ENCODE results near the gene LAMA2.
A peak's percentile ranks its signal among the peaks of the same experiment; 100 is the strongest.

The LAMA2 gene

DNA sequence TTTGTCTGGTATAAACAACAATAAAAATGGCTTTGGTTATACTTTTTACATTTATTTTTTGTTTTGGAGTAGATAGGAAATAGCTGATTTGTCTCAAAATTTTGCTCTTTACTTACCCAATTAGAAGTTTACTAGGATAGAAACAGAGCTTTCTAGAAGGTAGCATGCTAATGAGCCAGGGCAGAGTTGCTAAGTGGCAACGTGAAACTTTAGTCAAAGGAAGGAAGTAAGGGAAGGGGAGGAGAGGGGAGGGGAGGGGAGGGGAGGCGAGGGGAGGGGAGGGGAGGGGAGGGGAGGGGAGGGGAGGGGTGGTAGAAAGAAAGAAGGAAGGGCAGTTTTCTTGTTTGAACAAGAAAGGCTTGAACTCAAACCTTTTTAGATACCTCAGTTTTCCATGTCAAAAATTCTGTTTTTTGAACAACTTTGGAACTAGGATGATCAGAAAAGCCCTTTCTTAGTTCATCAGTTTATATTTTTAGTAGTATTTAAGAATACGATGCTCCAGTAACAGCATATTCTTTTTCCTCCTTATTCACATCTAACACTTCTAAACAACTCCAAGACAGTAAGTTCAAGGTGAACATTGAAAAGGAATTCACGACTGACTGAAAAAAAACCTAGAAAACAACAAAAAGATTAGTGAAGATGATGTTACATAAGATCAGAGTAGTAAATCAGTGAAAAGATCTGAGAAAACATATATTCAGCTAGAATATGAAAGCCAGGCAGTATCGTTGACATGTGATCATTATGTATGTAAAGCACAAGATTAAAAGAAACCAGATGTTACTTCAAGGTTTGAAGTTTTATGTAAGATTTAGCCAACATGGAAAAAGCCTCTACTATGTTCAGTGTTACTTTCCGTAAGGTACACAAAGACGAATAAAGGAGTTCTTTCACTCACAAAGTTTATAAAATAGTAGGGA is 563.6 kb downstream of the LAMA2 start:
- DNase-seq (ENCODE audit: low read depth, low spot score) = no peak

DNA sequence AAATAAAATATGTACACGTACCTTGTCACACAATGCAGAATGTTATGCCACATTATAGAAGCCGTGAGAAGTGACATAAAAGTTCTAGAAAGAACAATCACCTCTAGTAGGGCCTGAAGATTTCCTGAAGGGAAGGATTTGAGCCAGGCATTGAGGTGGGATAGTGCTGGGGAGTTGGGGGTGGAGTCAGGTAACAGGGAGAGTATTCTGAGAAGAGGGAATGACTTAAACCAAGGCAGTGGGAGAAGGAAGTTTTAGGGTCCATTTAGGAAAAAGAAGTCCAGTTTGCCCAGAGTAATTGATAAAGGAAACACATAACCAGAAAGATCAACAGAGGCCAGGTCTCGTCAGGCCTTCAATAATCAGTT is 564.2 kb downstream of the LAMA2 start:
- DNase-seq (ENCODE audit: low read depth, low spot score) = no peak

DNA sequence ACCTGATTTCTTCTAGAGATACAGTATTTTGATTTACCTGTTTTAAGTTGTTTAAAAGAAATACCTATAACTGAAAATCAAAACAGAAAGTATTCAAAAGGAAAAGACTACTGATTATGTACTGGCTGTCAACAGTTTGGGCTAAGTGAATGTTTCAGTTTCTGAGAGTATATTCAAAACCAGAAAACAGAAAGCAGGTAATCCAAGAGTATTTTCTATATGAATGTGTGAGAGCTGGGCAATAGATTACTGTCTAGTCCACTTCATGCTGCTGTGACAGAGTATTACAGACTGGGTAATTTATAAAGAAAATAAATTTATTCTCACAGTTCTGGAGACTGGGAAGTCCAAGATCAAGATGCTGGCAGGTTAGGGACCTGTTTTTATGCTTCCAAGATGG is 566.0 kb downstream of the LAMA2 start:
- no peak for DNase-seq (ENCODE audit: low read depth, low spot score)

GRCh38 chr6:129451187-129451586 is 568.2 kb downstream of the LAMA2 start:
- no peak for DNase-seq (ENCODE audit: low read depth, low spot score)

- DNase-seq (ENCODE audit: low read depth, low spot score) = no peak
These were observed 570.1 kb downstream of the LAMA2 start for GRCh38 chr6:129453073-129453472.

GRCh38 chr6:129454488-129454887 is 571.5 kb downstream of the LAMA2 start:
- no peak for DNase-seq (ENCODE audit: low read depth, low spot score)

DNA sequence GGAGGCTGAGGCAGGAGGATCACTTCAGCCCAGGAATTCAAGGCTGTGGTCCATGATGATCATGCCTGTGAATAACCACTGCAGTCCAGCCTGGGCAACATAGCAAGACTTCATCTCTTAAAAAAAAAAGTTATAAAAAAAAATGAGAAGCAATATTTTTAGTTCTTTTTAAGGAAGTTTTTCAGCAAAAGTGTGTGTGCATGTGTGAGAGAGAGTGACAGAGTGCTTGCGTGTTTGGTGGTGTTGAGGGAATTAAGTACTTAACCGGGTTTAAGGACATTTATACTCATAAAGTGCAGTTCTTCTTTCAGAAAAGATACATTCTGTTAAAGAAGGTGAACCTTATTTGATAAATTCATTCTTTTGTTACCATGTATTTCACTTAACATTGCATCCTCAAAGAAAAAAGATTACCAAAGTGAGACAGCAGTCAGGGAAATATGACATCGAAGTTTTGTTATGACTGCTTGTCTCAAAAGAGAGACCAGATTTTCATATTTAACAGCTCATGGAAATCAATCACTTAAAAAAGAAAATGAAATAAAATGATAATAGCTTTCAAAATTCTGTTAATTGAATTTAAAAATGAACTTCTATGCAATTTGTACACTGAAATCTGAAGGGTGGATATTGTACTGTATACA is 572.3 kb downstream of the LAMA2 start:
- no peak for DNase-seq (ENCODE audit: low read depth, low spot score)

- DNase-seq (ENCODE audit: low read depth, low spot score) = no peak
These were observed 577.3 kb downstream of the LAMA2 start for GRCh38 chr6:129460221-129460620.

GRCh38 chr6:129469070-129469662 is 586.2 kb downstream of the LAMA2 start:
- no peak for DNase-seq (ENCODE audit: low read depth, low spot score)

- no peak for DNase-seq (ENCODE audit: low read depth, low spot score)
These were observed 589.3 kb downstream of the LAMA2 start for GRCh38 chr6:129472239-129472638.

GRCh38 chr6:129473546-129473945 is 590.6 kb downstream of the LAMA2 start:
- no peak for DNase-seq (ENCODE audit: low read depth, low spot score)

GRCh38 chr6:129475477-129476247 is 592.7 kb downstream of the LAMA2 start:
- DNase-seq (ENCODE audit: low read depth, low spot score) = no peak

DNA sequence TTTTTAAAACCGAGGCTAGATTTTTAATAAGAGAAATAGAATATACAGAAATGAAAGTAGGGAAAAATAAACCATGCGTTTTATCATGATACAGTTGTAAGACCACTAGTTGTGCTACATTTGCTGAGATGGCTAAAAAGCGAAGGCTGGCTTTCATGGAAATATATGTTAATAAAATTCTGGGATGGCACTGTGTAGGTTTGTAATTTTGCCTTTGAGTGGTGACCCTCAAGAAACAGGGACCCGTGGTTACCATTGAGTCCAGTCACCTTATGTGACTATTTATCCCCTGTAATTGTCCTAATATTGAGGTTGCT is 593.3 kb downstream of the LAMA2 start:
- DNase-seq (ENCODE audit: low read depth, low spot score) = no peak

- no peak for DNase-seq (ENCODE audit: low read depth, low spot score)
These were observed 593.9 kb downstream of the LAMA2 start for GRCh38 chr6:129476810-129477209.

GRCh38 chr6:129478379-129478778 is 595.4 kb downstream of the LAMA2 start:
- no peak for DNase-seq (ENCODE audit: low read depth, low spot score)

DNA sequence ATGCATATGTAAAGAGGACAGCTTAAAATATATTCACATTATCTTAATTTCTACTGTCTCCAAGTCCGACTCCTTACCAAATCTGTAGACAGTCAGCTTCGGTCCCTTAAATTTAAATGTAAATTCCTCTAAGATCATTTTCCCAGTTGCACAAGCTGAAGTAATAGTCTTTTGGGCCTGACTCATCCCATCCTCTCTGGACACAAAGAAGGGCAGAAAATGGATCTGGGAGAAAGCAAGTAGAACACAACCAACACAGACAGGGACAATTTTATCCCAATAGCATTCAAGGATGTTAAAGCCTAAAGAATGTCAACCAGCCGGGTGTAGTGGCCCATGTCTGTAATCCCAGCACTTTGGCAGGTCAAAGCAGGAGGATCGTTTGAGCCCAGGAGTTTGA is 598.8 kb downstream of the LAMA2 start:
- DNase-seq (ENCODE audit: low read depth, low spot score) = no peak

DNA sequence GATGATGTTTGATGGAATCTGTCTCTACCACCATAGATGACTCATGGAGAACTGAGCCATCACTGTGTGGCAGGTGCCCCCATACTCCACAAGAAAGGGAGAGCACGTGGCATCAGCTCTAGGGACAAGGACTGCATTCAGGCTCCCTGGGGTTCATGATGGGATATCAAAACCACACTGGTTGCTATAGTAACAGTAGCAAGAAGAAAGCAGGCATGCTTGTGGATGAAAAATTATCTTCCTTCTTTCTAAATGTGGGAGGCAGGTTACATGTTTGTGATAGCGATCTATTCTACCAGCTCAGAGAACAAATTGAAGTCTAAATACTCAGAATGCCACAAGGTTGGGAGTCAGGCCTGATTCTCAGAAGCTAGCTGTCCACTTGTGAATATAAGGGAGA is 602.8 kb downstream of the LAMA2 start:
- DNase-seq (ENCODE audit: low read depth, low spot score) = no peak

- DNase-seq (ENCODE audit: low read depth, low spot score) = no peak
These were observed 603.4 kb downstream of the LAMA2 start for GRCh38 chr6:129486327-129486726.

- no peak for DNase-seq (ENCODE audit: low read depth, low spot score)
These were observed 605.4 kb downstream of the LAMA2 start for GRCh38 chr6:129488313-129488712.

GRCh38 chr6:129489215-129489765 is 606.4 kb downstream of the LAMA2 start:
- no peak for DNase-seq (ENCODE audit: low read depth, low spot score)

DNA sequence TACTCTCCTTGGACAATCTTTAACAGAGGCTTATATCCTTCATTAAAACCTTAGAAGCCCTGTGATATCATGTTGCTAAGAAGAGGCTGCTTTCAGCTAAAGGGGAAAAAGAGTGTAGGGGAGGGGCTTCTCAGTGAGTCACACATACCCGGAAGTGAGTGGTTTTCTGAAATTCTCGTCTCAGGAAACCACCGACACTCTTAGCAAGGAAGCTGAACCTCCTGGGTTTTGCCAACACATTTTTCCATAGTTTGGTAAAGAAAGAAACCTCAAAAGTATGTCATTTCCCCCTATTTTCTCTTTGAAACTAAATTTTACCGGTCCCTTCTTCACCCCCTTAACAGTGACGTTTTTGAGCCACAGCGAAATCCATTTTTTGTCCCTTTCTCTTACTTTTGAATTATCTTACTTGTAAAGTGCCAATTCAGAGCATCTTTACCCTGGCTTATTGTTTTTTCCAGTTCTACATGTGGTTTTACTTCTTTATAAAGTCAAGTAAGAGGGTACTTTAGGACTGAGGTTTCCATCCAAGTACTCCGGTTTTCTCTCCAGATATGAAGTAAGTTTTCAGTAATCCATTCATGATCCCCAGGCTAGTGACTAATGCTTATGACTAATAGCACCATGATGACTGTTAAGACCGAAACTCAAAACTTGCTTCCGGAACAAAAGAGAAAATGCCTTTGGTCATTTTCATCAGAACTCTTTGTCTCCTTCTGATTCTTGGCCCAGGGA is 607.8 kb downstream of the LAMA2 start:
- peak; percentile 78 for DNase-seq (ENCODE audit: low read depth, low spot score)
